H9 (cell line): ENCODE measurements around the gene AFDN. TPM values are rescaled to one million over a fixed set of nuclear protein-coding genes. Genes with fewer than 3 reads are reported as not detected.
A peak's percentile ranks its signal among the peaks of the same experiment; 100 is the strongest.

Experiments
- DNase-seq: peaks from one replicate; pipeline ENCODE4 v3.0.0-alpha.2; 2017
- H2AFZ ChIP-seq: one replicate; pipeline ENCODE4 v1.6.1; 2013; ENCODE audit warnings: mild to moderate bottlenecking, low read length, control low read depth, moderate library complexity
- H2AK5ac ChIP-seq: 2 replicates; pipeline ENCODE4 v1.6.1; 2013; ENCODE audit warnings: low read length, control low read depth, mixed read lengths; ENCODE audit not compliant: insufficient read length
- H2BK120ac ChIP-seq: one replicate; pipeline ENCODE4 v1.6.1; 2013; ENCODE audit warnings: low read depth, mild to moderate bottlenecking, low read length, control low read depth, inconsistent platforms; ENCODE audit not compliant: poor library complexity, severe bottlenecking
- H2BK12ac ChIP-seq: 2 replicates; pipeline ENCODE4 v1.6.1; 2013; ENCODE audit warnings: low read length, control low read depth, mixed read lengths, low read depth; ENCODE audit not compliant: insufficient read length
- H2BK15ac ChIP-seq: 2 replicates; pipeline ENCODE4 v1.6.1; 2013; ENCODE audit warnings: low read depth, low read length, control low read depth
- H2BK20ac ChIP-seq: one replicate; pipeline ENCODE4 v1.6.1; 2013; ENCODE audit warnings: low read depth, mild to moderate bottlenecking, low read length, control low read depth, inconsistent platforms; ENCODE audit not compliant: poor library complexity, severe bottlenecking
- H2BK5ac ChIP-seq: 2 replicates; pipeline ENCODE4 v1.6.1; 2013; ENCODE audit warnings: low read length, control low read depth, mixed read lengths; ENCODE audit not compliant: insufficient read length
- H3K14ac ChIP-seq: 2 replicates; pipeline ENCODE4 v1.6.1; 2013; ENCODE audit warnings: low read length, control low read depth; ENCODE audit not compliant: insufficient read depth
- H3K18ac ChIP-seq: 2 replicates; pipeline ENCODE4 v1.6.1; 2013; ENCODE audit warnings: low read depth, mild to moderate bottlenecking, mixed read lengths, low read length, control low read depth; ENCODE audit not compliant: insufficient read length
- H3K23ac ChIP-seq: 2 replicates; pipeline ENCODE4 v1.6.1; 2013; ENCODE audit warnings: low read length, control low read depth, mixed read lengths, low read depth; ENCODE audit not compliant: insufficient read length
- H3K23me2 ChIP-seq: 2 replicates; pipeline ENCODE4 v1.6.1; 2013; ENCODE audit warnings: low read depth, mild to moderate bottlenecking, mixed read lengths, low read length, control low read depth; ENCODE audit not compliant: insufficient read length, poor library complexity, severe bottlenecking
- H3K27ac ChIP-seq: 2 replicates; pipeline ENCODE4 v1.5.1; 2013; ENCODE audit warnings: low read length, control low read depth, mixed read lengths, low read depth; ENCODE audit not compliant: insufficient read length
- H3K27me3 ChIP-seq: 2 replicates; pipeline ENCODE4 v1.6.1; 2013; ENCODE audit warnings: low read length, control low read depth, inconsistent platforms; ENCODE audit not compliant: insufficient read depth
- H3K4ac ChIP-seq: 2 replicates; pipeline ENCODE4 v1.6.1; 2013; ENCODE audit warnings: low read depth, mild to moderate bottlenecking, control low read depth, inconsistent platforms, low read length, moderate library complexity
- H3K4me1 ChIP-seq: 2 replicates; pipeline ENCODE4 v1.6.1; 2013; ENCODE audit warnings: low read length, control low read depth, inconsistent platforms; ENCODE audit not compliant: insufficient read depth
- H3K4me2 ChIP-seq: 2 replicates; pipeline ENCODE4 v1.6.1; 2013; ENCODE audit warnings: low read length, control low read depth, mixed read lengths; ENCODE audit not compliant: insufficient read length, insufficient read depth
- H3K56ac ChIP-seq: 2 replicates; pipeline ENCODE4 v1.6.1; 2013; ENCODE audit warnings: low read depth, mild to moderate bottlenecking, mixed read lengths, low read length, control low read depth; ENCODE audit not compliant: insufficient read length
- H3K79me1 ChIP-seq: 2 replicates; pipeline ENCODE4 v1.6.1; 2013; ENCODE audit warnings: low read depth, mild to moderate bottlenecking, moderate library complexity, low read length, control low read depth, inconsistent platforms; ENCODE audit not compliant: insufficient read depth, poor library complexity, severe bottlenecking
- H3K79me2 ChIP-seq: 2 replicates; pipeline ENCODE4 v1.6.1; 2013; ENCODE audit warnings: low read length, control low read depth, inconsistent platforms; ENCODE audit not compliant: insufficient read depth
- H3K9ac ChIP-seq: 2 replicates; pipeline ENCODE4 v1.6.1; 2013; ENCODE audit warnings: low read length, control low read depth, mixed read lengths; ENCODE audit not compliant: insufficient read length; ENCODE audit errors: extremely low read depth
- H3K9me3 ChIP-seq: one replicate; pipeline ENCODE4 v1.6.1; 2013; ENCODE audit warnings: low read depth, low read length, inconsistent platforms; ENCODE audit not compliant: control insufficient read depth
- H3T11ph ChIP-seq: one replicate; pipeline ENCODE4 v1.6.1; 2013; ENCODE audit warnings: mild to moderate bottlenecking, low read length, control low read depth, inconsistent platforms
- H4K20me1 ChIP-seq: one replicate; pipeline ENCODE4 v1.6.1; 2013; ENCODE audit not compliant: control insufficient read depth, insufficient read length, insufficient read depth
- H4K5ac ChIP-seq: 2 replicates; pipeline ENCODE4 v1.6.1; 2013; ENCODE audit warnings: low read depth, mild to moderate bottlenecking, mixed read lengths, low read length, control low read depth; ENCODE audit not compliant: insufficient read length
- H4K8ac ChIP-seq: replicated peaks from 2 replicates; pipeline ENCODE4 v1.6.1; 2013; ENCODE audit warnings: low read length, control low read depth, mixed read lengths, low read depth; ENCODE audit not compliant: insufficient read length
- H4K91ac ChIP-seq: 2 replicates; pipeline ENCODE4 v1.6.1; 2013; ENCODE audit warnings: low read depth, mild to moderate bottlenecking, moderate library complexity, mixed read lengths, low read length, control low read depth; ENCODE audit not compliant: insufficient read length
- H3K27ac Mint-ChIP-seq, 3 experiments: 2 replicates in 2 of 3; 3 replicates in 1 of 3; pipeline ENCODE4 v1.8.0; 2020 to 2021; ENCODE audit warnings: mixed read lengths in 3 of 3, mild to moderate bottlenecking in 1 of 3, moderate library complexity in 1 of 3
- H3K27me3 Mint-ChIP-seq: 2 replicates; pipeline ENCODE4 v1.8.0; 2021; ENCODE audit warnings: low read depth, mild to moderate bottlenecking, moderate library complexity, mixed read lengths
- H3K36me3 Mint-ChIP-seq, 3 experiments: 2 replicates in 2 of 3; 3 replicates in 1 of 3; pipeline ENCODE4 v1.8.0; 2020 to 2021; ENCODE audit warnings: low read depth in 3 of 3, mixed read lengths in 3 of 3; ENCODE audit not compliant: insufficient read depth in 1 of 3
- H3K4me1 Mint-ChIP-seq, 2 experiments: 2 replicates each; pipeline ENCODE4 v1.8.0; 2020; ENCODE audit warnings: mixed read lengths in 2 of 2
- H3K4me3 Mint-ChIP-seq, 2 experiments: 2 replicates in 1 of 2; 3 replicates in 1 of 2; pipeline ENCODE4 v1.8.0; 2020 to 2021; ENCODE audit warnings: mild to moderate bottlenecking in 2 of 2, mixed read lengths in 2 of 2, moderate library complexity in 1 of 2
- H3K9me3 Mint-ChIP-seq, 2 experiments: 2 replicates in 1 of 2; 3 replicates in 1 of 2; pipeline ENCODE4 v1.8.0; 2020; ENCODE audit warnings: mild to moderate bottlenecking in 2 of 2, mixed read lengths in 2 of 2, moderate library complexity in 1 of 2
- WGBS: extraction: QIAGEN DNeasy Blood & Tissue Kit; methylation state at CpG from one replicate; pipeline ENCODE4 v1.1.7; 2013; ENCODE audit warnings: missing lambda C conversion rate, low lambda C conversion rate, mixed read lengths; ENCODE audit not compliant: insufficient read length; ENCODE audit errors: extremely low coverage; 5-methylcytosine and 5-hydroxymethylcytosine counted together
- total RNA-seq: library from RNA; stranded (reverse); gene quantifications from 2 replicates; pipeline ENCODE4 v1.2.1, GENCODE V29; 2021
- TF ChIP-seq, protein P1 (sequence below): fragments of 200-600 bp; sonication (generic); conservative IDR thresholded peaks from 3 replicates; pipeline ENCODE4 v1.8.0; 2021; ENCODE audit warnings: antibody characterized with exemption, mild to moderate bottlenecking

AFDN gene
- total RNA-seq, 1 experiment from 2014 or later = 157 TPM

DNA sequence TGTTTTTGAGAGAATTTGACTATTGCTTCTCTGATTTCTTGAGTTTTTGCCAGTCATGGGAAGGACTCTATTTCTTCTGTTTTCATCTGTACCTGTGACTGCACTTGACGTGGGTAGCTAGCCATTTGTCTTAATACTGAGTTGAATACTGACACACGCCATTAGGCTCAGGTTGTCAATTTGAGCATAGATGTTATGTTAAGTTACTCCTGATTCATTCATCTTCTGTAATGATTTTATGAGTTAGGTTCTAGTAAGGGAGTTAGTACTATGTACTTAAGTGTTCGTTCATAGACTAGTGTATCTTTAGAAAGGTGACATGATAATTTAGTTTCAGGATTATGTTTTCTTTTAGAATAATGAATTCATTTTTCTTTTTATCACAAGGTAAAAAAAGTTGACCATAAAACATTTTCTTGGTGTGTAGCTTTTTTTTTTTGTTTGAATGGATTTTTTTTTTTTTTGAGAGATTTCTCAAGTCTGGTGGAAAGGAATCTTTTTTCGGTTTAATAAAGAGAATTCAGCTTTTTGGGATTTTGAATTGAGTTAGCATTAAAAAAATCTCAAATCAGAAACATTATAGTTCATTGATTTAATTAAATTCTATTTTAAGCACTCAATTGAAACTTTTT, 1.7 kb downstream of the AFDN start:
- Histone ChIP-seq H3K4me2 (peak overlapping the region; percentile 73), H4K8ac (no peak overlapping the region), H2AFZ (no peak overlapping the region), H3K79me1 (no peaks in the 10 kb centered on the region), H2AK5ac (no peak overlapping the region), H2BK5ac (no peak overlapping the region), H3K4ac (no peak overlapping the region), H4K91ac (no peak overlapping the region), H3K23me2 (peaks cover 12% of the 10 kb centered on the region), H3K14ac (no peak overlapping the region), H3K79me2 (peaks cover 28% of the 10 kb centered on the region; the same call in 1 of the 2 replicates), H3K18ac (no peak overlapping the region), H3K23ac (no peak overlapping the region), H3K9ac (no peak overlapping the region), H3K56ac (no peak overlapping the region), H4K5ac (no peak overlapping the region), H3T11ph (no peak overlapping the region), H3K9me3 (no peaks in the 10 kb centered on the region), H3K27ac (no peak overlapping the region), H2BK15ac (no peak overlapping the region), H3K27me3 (no peaks in the 10 kb centered on the region), H4K20me1 (no peaks in the 10 kb centered on the region), H2BK12ac (no peak overlapping the region), H2BK120ac (no peak overlapping the region), H3K4me1 (no peaks in the 10 kb centered on the region; the same call in 1 of the 2 replicates), H2BK20ac (no peak overlapping the region)
- H3K36me3 Mint-ChIP-seq = peaks cover 0 to 8% (median 6%) of the 10 kb centered on the region in 3 experiments; a peak in 3 of 7 replicates
- DNase-seq = no peak
- peaks cover 46 to 54% of the 10 kb centered on the region in 2 experiments for H3K4me1 Mint-ChIP-seq
- H3K9me3 Mint-ChIP-seq = no peaks in the 10 kb centered on the region; a peak in 1 of 5 replicates
- TF ChIP-seq, protein P1, sequence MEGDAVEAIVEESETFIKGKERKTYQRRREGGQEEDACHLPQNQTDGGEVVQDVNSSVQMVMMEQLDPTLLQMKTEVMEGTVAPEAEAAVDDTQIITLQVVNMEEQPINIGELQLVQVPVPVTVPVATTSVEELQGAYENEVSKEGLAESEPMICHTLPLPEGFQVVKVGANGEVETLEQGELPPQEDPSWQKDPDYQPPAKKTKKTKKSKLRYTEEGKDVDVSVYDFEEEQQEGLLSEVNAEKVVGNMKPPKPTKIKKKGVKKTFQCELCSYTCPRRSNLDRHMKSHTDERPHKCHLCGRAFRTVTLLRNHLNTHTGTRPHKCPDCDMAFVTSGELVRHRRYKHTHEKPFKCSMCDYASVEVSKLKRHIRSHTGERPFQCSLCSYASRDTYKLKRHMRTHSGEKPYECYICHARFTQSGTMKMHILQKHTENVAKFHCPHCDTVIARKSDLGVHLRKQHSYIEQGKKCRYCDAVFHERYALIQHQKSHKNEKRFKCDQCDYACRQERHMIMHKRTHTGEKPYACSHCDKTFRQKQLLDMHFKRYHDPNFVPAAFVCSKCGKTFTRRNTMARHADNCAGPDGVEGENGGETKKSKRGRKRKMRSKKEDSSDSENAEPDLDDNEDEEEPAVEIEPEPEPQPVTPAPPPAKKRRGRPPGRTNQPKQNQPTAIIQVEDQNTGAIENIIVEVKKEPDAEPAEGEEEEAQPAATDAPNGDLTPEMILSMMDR = no peak
- no CpG with 5 or more reads among the region's 4 CpGs for WGBS
- H3K4me3 Mint-ChIP-seq = peak overlapping the region; percentile 92 to 95
- peaks cover 6% of the 10 kb centered on the region; the same call in 1 of the 2 replicates for H3K27me3 Mint-ChIP-seq
- H3K27ac Mint-ChIP-seq = peak overlapping the region in 1 of 3 experiments; percentile 42; a peak in 1 of 7 replicates
